ENCODE data around the gene NABP2. TPM values are rescaled to one million over a fixed set of nuclear protein-coding genes. Genes with fewer than 3 reads are reported as not detected.

Gene NABP2
- polyA plus RNA-seq, 1 donor (not counting 4 experiments of a cell fraction or from before 2014, with no cell fraction given), result 53.5 TPM

- peaks cover 24% of the 10 kb centered on the region for H3K4me1 ChIP-seq (ENCODE audit: control insufficient read depth, extremely low read depth, insufficient read depth, low read length)
Measured at GRCh38 chr12:56222531-56222895, 1.6 kb upstream of the NABP2 start.

DNA sequence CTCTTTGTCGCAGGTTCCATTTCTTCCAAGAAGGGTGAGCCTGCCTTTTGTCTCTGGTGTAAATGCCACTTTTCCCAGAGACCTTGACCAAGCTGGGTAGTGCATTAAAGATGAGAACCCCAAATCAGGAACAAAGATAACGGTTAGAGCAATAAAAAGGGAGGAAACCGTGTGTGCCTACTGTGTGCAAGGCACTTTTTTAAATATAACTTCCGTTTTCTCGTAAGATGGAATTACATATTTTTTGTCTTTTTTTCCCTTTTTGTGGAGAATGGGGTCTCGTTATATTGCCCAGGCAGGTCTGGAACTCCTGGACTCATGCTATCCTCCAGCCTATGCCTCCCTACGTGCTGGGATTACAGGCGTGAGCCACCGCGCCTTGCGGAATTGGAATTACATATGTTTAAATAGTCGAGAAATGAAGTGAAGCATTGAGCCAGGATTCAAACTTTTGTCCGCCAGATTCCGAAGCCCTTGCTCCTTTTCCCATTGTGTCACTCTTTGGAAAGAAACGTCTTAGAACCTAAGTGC is 506 bp upstream of the NABP2 start:
- TF ChIP-seq, protein P1, sequence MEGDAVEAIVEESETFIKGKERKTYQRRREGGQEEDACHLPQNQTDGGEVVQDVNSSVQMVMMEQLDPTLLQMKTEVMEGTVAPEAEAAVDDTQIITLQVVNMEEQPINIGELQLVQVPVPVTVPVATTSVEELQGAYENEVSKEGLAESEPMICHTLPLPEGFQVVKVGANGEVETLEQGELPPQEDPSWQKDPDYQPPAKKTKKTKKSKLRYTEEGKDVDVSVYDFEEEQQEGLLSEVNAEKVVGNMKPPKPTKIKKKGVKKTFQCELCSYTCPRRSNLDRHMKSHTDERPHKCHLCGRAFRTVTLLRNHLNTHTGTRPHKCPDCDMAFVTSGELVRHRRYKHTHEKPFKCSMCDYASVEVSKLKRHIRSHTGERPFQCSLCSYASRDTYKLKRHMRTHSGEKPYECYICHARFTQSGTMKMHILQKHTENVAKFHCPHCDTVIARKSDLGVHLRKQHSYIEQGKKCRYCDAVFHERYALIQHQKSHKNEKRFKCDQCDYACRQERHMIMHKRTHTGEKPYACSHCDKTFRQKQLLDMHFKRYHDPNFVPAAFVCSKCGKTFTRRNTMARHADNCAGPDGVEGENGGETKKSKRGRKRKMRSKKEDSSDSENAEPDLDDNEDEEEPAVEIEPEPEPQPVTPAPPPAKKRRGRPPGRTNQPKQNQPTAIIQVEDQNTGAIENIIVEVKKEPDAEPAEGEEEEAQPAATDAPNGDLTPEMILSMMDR (optimal IDR thresholded peaks at IDR 0.05 in 1 of 3, IDR thresholded peaks at IDR 0.05 in 1 of 3, conservative IDR thresholded peaks at IDR 0.05 in 1 of 3; ENCODE audit: extremely low read depth in 1 of 3, insufficient read depth in 2 of 3, low read length in 3 of 3), result no peak
- TF ChIP-seq EZH2 (IDR thresholded peaks at IDR 0.05; ENCODE audit: low read length), result no peak
- DNase-seq (ENCODE audit: low read depth, low spot score) (no peak), FAIRE-seq (no peak)
- Histone ChIP-seq H3K27me3 (ENCODE audit: control insufficient read depth, extremely low read depth, insufficient read depth, low read length) (no peaks in the 10 kb centered on the region), H3K4me3 (ENCODE audit: control insufficient read depth in 2 of 3, extremely low read depth in 1 of 3, insufficient read depth in 2 of 3, low read depth in 1 of 3, low read length in 3 of 3) (peak overlapping the region; percentile 44 to 87 (median 55)), H3K27ac (ENCODE audit: control insufficient read depth, insufficient read depth, low read length) (peak overlapping the region; percentile 49), H4K20me1 (ENCODE audit: control insufficient read depth, extremely low read depth, insufficient read depth, low read length) (no peaks in the 10 kb centered on the region), H2AFZ (ENCODE audit: control insufficient read depth, low read length) (peak overlapping the region; percentile 94), H3K4me1 (ENCODE audit: control insufficient read depth, extremely low read depth, insufficient read depth, low read length) (peaks cover 24% of the 10 kb centered on the region), H3K4me2 (ENCODE audit: control insufficient read depth, extremely low read depth, insufficient read depth, low read depth, low read length) (peak overlapping the region; percentile 95), H3K9ac (ENCODE audit: control insufficient read depth, extremely low read depth, insufficient read depth, low read length) (peak overlapping the region; percentile 60), H3K9me1 (ENCODE audit: control insufficient read depth, extremely low read depth, insufficient read depth, low read length) (no peaks in the 10 kb centered on the region), H3K9me3 (ENCODE audit: control insufficient read depth, low read depth, low read length) (no peaks in the 10 kb centered on the region), H3K79me2 (ENCODE audit: control insufficient read depth, insufficient read depth, low read length) (peaks cover 26% of the 10 kb centered on the region), H3K36me3 (ENCODE audit: control insufficient read depth in 2 of 2, extremely low read depth in 1 of 2, insufficient read depth in 2 of 2, low read length in 2 of 2) (peaks cover 0 to 4% of the 10 kb centered on the region in 2 experiments)
- dilution Hi-C loops (cut with MboI; ENCODE audit: extremely low pct_ligation_motif_present, low sequenced_read_pairs), result no loop called here

More at GRCh38 chr12:56222531-56222895, 1.6 kb upstream of the NABP2 start:
- TF ChIP-seq EZH2 (IDR thresholded peaks at IDR 0.05; ENCODE audit: low read length), result no peak
- TF ChIP-seq, protein P1 (optimal IDR thresholded peaks at IDR 0.05 in 1 of 3, IDR thresholded peaks at IDR 0.05 in 1 of 3, conservative IDR thresholded peaks at IDR 0.05 in 1 of 3; ENCODE audit: extremely low read depth in 1 of 3, insufficient read depth in 2 of 3, low read length in 3 of 3), result no peak
- Histone ChIP-seq H3K9me3 (ENCODE audit: control insufficient read depth, low read depth, low read length) (no peaks in the 10 kb centered on the region), H3K9ac (ENCODE audit: control insufficient read depth, extremely low read depth, insufficient read depth, low read length) (peak overlapping the region; percentile 92), H4K20me1 (ENCODE audit: control insufficient read depth, extremely low read depth, insufficient read depth, low read length) (no peaks in the 10 kb centered on the region), H3K79me2 (ENCODE audit: control insufficient read depth, insufficient read depth, low read length) (peaks cover 30% of the 10 kb centered on the region), H3K4me2 (ENCODE audit: control insufficient read depth, extremely low read depth, insufficient read depth, low read depth, low read length) (peak overlapping the region; percentile 98), H3K27ac (ENCODE audit: control insufficient read depth, insufficient read depth, low read length) (peak overlapping the region; percentile 84), H3K9me1 (ENCODE audit: control insufficient read depth, extremely low read depth, insufficient read depth, low read length) (no peaks in the 10 kb centered on the region), H3K36me3 (ENCODE audit: control insufficient read depth in 2 of 2, extremely low read depth in 1 of 2, insufficient read depth in 2 of 2, low read length in 2 of 2) (peaks cover under 1 to 4% of the 10 kb centered on the region in 2 experiments), H3K27me3 (ENCODE audit: control insufficient read depth, extremely low read depth, insufficient read depth, low read length) (no peaks in the 10 kb centered on the region), H2AFZ (ENCODE audit: control insufficient read depth, low read length) (peak overlapping the region; percentile 73), H3K4me3 (ENCODE audit: control insufficient read depth in 2 of 3, extremely low read depth in 1 of 3, insufficient read depth in 2 of 3, low read depth in 1 of 3, low read length in 3 of 3) (peak overlapping the region; percentile 89 to 98 (median 94))
- dilution Hi-C loops (cut with MboI; ENCODE audit: extremely low pct_ligation_motif_present, low sequenced_read_pairs), result no loop called here
- FAIRE-seq (no peak), DNase-seq (ENCODE audit: low read depth, low spot score) (no peak)

All from keratinocyte (primary cell).